DMS153 treated with DMSO at 0.1 percent for 48 hours (cell line): ENCODE results near the gene NBEA.
A peak's percentile ranks its signal among the peaks of the same experiment; 100 is the strongest.

Experiments used
- DNase-seq: peaks from one replicate; lab custom pipeline; 2025; ENCODE audit not compliant: unreplicated experiment; lab: John Stamatoyannopoulos, UW

The NBEA gene

DNA sequence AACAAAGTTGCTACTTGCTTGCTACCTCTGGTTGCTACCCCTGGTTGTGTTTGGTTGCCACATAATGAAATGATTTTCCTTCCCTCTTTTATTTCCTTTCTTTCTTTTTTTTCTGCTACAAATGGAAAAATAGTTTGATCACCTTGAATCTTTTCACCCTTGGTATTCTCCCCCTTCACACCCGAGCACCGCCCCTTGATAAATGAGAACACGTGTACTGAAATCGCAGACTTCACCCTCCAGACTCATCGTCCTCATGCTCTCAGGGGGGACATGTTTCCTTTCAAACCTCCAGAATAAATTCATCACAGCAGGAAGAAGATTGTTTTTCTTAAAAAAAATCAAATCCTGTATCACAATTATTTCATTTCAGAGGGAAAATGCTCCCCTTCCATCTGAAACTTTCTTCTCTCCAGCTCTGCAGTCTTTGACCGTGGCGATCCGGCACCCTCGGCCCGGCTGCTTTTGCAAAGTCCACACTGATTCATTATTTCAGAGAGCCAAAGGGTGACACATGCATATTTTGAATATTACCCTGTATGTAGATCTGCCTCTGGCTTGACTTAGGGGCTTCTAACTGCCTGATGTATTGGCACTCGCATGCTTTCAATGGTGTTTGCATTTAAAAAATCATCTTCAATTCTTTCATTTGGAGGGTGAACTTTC lies 757.0 kb downstream of the NBEA start:
- no peak for DNase-seq

DNA sequence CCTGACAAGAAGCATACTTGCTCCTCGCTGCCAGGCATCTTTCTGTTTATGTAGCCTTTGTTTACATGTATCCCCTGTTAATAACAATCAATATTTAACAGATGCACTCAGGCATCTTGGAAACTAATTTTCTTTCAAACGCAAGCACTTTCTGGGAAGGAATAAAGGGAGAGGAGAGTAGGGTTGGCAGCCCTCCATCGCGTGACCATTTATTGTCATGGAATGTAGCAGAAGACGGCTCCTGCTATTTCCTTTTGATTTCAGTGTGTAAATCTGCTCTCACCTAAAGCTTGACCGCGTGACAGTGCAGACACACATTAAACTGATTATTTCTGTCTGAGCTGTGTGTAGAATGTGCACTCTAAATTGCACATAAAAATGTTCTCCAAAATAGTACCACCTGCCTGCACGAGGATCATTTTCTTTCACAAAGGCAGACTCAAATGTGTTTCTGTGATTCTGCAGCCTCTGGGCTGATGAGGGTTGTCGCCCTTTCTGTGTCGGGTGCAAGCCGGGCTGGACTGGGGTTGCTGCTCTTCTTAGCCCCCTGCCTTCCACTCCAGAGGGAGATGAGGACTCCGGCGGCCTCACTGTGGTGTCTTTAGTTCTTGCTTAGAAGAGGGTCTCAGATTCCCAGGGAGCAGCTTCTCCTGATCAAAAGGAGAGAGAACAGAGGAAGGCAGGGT lies 757.9 kb downstream of the NBEA start:
- no peak for DNase-seq

DNA sequence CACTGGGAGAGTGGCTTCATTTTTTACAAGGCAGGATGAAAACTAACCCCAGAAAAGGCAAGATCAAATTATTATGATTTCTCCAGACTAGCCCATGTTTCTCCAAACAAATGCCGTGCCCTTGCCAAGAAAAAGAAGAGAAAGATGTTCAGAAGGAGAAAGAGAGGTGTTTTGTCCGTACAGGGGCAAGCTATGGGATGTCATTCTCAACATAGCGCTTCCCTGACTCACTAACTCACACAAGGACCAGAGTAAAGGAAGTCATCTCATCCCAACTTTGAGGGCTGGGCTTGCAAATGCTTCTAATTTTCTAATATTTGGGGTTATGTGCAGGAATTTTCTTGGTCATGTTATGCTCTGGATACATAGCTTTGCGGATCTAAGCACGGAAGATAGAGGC lies 758.6 kb downstream of the NBEA start:
- no peak for DNase-seq

DNA sequence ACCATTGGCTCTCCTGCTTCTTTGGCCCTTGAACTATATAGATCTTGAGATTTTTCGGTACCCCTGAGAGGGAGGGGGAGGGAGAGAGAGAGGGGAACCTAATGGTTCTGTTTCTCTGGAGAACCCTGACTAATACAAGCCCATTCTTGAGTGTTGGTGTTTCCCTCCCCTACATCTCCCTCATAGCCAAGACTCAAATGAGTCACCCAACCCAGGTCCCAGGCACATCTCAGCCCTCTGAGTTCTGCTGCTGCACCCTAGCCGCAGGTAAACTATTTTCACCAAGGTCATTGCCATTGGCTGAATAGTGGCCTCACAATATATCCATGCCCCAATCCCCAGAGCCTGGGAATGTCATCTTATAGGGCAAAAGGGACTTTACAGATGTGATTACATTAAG lies 760.2 kb downstream of the NBEA start:
- no peak for DNase-seq

DNA sequence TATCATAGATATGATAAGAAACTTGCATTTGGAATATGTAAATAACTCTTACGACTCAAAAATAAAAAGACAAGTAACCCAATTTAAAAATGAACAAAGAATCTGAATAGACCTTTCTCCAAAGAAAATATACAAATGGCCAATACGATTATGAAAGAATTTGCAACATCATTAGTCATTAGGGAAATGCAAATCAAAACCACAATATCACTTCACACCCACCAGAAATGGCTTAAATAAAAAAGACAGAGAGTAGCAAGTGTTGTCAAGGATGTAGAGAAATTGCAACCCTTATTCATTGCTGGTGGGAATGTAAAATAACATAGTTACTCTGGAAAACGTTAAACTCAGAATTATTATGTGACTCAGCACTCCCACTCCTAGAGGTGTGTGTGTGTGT lies 761.0 kb downstream of the NBEA start:
- no peak for DNase-seq

DNA sequence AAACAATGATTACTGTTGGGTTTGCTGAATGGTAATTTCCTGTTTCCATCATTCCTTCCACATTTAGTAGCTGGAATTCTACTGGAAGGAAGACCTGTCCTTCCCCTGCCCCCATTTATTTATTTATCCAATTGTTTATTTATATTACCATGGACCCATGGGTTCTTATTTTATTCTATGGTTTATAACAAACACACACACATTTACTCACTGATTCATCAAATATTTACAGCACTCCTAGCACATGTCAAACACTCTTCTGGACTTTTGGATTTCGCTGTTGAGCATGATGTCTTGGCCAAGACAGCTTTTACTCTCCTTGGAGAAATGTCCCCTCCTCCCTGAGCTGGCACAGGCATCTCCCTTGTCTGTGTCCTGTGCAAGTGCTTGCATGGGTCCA lies 762.3 kb downstream of the NBEA start:
- no peak for DNase-seq

DNA sequence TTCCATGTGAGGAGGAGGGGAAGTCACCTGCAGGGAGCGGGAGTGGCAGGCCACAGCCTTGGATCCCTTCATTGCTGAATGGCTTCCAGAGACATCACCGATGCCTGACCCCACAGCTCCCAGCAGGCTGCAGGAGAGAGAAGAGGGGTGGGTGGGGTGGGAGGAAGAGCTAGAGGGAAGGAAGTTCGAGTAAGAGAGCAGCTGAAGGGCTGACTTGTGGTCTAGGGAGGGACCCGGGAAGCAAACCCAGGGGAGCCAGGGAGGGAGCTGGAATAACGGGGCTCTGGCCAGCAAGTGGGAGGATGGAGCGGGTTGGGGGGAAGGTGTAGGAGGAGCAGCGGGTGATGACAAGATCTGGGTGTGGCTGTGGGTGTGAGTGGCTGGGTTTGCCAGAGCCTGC lies 764.2 kb downstream of the NBEA start:
- no peak for DNase-seq

DNA sequence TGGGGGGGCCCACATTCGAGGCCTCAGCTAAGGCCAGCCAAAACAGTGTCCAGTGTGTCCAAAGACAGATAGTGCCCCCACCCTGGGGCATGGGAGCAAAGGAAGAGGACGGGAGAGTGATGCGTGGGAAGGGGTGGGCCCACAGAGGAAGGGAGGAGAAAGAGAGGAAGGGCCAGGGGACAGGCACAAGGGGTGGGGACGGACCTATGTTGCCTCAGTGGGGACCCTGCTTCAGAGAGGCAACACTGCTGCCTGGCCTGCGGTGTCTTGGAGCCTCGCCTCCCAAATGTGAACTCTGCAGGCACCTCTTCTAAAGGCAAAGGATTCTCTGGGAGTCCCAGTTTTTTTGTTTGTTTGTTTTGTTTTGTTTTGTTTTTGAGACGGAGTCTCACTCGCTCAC lies 764.7 kb downstream of the NBEA start:
- no peak for DNase-seq

DNA sequence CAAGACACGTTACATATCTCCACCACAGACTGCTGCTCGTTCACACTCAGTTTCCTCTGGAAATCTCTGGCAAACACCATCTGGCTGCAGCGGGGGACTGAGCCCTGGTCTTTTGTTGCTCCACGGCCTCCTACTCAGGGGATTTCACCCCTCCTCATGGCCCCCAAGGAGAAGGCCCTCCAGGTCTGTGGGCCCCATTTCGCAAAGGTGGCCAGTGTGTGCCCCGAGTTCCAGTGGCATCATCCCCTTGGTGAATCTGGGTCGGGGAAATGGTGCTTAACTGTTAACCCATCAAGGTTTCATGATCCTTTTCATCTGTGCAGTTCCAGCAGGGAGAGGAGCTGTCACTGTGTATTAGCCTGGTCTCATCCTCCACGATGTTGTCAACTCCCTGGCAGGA lies 769.8 kb downstream of the NBEA start:
- no peak for DNase-seq

DNA sequence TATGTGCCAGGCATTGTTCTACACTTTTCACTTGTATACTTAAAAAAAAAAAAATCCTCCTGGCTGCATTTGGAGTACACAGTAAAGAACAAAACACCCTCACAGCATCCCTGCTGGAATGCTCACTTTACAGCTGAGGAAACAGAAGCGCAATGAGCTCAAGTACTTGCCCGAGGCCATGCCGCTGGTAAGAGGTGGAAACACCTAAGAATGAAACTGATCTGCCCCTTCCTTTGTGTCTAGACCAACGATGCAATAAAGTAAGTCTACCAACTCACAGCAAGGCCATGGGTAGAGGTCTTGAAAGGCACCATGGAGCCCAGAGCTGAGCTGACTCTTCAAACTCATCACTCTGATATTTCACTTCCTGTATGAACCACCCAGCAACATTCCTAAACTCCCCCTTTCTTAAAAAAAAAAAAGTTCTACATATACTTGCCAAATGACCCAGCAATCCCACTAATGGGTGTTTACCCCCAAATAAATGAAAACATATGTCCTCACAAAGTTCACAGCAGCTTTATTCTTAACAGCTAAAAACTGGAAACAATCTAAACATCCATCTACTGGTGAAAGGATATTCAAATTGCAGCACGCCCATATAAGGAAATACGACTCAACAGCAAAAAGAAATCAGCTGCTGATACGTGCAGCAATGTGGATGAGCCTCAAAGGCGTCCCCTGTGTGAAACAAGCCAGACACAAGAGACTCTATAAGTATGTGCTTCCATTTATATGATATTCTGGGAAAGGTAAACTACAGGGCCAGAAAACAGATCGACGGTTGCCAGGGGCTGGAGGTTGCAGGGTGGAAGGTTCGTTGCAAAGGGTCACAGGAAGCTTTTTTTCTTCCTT lies 771.1 kb downstream of the NBEA start:
- no peak for DNase-seq

DNA sequence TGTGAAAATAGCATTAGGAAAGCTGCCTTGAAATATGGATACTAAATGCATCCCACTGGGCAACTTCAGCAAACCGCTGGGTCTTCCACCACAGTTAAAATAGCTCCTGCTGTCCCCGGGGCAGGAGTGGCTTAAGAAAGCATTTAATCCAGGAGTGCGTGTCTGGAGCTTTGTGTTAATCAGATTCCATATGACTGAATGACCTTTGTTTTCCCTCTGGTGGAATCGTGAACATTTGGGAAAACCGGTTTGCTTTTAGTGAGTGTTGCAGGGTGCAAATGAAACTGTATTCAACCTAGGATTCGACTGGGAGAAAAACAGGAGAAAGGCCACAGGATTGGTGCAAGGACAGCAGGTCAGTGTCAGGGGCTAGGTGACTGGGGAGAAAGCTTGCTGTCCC lies 772.1 kb downstream of the NBEA start:
- no peak for DNase-seq

DNA sequence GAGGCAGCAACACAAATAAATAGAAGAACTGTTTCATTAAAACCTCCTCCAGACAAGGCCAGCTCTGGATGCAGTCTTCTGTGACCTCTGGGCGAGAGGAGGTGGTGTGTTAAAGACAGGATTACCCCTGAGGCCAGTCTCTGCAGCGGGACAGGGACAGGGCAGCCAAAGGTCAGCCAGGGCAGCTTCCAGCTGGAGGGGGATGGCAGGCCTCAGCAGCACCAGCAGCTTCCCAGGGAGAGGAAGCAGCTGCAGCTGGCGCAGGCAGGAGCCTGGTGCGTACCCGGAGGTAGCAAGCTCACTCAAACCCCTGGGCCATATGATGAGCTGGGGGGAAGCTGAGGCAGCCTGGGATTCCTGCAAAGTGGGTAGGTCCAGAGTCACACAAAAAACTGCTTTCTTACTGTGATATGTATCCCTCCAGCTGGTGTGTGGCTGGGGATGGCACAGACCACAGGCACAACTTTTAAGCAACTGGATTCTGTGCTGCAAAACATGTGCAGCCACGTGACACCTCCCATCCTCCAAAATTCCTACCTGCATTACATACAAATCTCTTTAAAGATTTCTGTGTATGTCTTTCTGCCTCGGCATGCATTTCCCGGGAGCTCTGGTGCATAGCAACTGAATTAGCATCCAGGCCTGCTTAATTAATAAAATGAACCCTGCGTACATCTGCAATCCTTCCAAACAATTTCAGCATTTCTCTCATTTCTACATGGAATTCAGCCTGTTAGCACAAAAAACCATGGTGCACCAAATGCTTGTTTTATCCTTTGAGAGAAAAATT lies 772.7 kb downstream of the NBEA start:
- DNase-seq, result no peak

DNA sequence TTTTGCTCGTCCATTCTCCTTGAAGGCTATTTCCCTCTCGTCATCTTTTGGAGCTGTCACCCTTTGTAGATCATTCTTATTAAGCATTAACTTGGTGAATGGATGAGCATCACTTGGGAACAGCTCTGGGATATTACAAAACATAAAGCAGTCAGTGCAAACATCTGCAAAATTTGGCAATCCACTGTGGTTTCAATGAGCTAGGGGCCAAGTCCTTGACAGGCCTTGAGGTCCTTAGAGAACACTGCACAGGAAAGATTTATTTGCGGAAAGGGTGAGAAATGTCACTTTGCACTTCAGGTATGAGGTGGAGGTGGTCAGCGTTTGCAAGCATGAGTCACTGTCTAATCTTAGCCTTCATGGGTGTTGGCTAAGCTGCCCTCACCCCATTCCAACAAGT lies 774.1 kb downstream of the NBEA start:
- no peak for DNase-seq

DNA sequence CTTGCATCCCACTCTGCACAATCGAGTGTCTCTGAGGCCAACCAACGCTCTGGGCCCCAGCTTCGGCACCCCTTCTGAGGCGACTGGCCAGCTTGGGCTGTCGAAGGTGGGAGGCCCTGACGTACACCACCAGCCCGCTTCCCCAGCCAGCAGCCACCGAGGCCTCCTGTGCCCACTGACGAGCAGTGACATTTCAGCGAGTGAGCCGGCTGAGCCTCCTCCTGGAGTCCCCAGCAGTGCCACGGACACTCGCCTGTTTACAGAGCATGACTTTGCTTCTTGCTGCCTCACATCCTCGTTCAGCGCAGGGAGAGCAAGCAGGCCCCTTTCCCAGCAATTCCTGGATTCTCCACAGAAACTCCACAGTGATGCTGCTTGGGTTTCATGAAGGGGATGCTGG lies 774.7 kb downstream of the NBEA start:
- DNase-seq, result no peak

DNA sequence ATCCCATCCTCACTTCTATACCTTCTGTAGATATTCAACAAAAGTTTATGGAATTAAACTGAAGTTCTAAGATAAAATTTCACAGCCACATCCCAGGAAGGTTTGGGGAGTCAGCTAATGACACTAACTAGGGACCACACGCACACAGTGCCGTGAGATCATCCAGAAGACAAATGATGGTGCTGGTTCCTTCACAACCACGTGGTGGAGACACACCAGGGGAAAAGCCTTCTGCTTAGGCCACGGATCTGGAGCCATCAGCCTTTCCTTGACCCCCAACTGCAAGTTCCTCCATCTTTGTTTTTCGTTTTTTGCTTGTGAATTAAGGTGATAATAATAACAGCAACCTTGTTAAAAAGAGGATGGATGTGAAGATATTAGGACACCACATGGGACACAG lies 776.0 kb downstream of the NBEA start:
- DNase-seq, result no peak

DNA sequence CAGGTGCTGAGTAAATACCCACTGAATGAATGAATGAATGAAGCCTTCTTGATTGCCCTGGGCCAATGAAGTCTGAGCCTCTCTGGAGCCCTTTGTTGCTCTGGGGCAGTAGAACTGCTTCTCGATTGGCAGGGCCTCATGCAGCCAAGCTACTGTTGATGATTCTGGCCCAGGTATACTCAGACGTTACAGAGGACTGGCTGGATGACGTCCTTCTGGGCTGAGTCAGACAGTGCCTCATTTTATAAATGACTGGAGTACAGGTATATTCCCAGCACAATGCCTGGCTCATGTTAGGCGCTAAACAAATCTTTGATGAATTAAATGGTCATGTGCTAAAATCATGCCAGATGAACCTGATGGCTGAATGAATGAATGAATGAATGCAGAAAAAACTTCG lies 778.2 kb downstream of the NBEA start:
- DNase-seq, result no peak

DNA sequence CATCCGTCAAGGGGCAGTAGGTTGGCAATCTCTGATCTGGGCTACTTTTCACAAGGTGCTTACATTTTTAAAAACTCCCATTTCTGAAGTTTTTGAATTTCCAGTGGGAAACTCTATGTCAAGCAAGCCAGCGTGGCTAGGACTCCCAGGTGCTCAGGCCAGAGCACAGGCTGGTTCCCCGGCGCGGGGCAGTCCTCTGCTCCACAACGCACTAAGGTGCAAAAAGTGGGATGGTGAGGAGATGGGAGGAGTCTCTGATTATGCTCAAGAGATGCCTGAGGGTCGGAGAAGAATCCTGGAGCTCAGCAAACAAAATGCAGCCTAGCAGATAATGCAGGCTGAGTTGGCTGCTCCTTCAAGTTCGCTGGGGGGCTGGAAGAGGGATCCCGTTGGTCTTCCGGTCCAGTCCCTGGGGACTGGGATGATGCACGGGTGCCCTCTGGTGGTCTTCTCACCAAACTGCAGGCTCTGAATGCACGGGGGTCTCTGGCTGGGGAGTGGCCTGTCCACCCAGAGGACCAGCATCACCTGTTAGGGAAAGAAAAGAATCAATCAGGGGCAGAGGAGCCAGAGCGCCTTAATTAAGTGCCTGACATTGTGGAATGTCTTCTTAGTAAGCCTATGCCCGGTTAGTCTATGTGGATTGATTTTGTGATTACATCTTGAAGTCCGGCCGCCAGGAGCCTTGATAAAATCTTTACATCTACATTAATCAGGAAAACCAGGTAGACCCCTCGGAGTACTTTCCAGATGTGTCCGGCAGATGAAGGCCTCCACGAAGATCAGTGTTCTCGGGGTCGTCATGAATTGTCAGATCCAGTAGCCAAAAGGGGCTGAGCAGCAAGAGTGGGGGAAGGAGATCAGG lies 778.9 kb downstream of the NBEA start:
- DNase-seq, result peak; percentile 15
